ENCODE results near the gene CDK5R2.
"Not testable (repeated sequence)": the region's sequence is repeated elsewhere in the genome, so short reads cannot be mapped to it uniquely, and the experiment has no call there.

Gene CDK5R2

DNA sequence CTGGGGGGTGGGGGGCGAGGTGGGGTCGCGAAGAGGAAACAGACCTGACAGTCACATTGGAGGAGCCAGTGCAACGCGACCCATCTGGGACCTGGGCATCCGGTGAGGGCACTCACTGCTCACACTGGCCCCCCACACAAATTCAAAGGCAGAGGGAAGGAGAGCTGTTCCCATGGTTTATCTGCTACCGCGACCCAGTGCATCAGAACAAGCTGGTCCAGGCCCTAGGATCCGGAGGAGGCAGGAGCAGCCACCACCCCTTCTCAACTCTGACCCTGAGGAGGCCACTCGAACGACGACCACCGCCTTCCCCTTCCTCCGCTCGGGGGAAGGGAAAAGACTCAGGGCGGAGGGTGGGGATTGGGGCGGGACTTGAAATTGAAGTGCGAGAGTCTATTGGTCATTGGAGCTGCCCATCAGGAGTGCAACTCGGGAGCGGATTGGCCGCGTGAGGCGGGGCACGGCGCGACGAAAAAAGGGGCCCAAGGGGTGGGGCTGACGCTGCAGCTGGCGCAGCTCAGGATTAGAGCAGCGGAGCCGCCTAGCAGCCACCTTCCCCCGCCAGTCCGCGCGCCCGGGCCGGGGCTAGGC is at the start of gene CDK5R2:
TSS of gene CDK5R2 (plus strand) at position 526 of the 591 bp plus-strand sequence. CDS start 155 bp downstream, outside the sequence.
- peak within 1 kb of the TSS; percentile 27; the same call in 1 of the 2 replicates for H3K4me3 ChIP-seq (ENCODE audit: low read depth, low read length)
- TF ChIP-seq, protein P1, sequence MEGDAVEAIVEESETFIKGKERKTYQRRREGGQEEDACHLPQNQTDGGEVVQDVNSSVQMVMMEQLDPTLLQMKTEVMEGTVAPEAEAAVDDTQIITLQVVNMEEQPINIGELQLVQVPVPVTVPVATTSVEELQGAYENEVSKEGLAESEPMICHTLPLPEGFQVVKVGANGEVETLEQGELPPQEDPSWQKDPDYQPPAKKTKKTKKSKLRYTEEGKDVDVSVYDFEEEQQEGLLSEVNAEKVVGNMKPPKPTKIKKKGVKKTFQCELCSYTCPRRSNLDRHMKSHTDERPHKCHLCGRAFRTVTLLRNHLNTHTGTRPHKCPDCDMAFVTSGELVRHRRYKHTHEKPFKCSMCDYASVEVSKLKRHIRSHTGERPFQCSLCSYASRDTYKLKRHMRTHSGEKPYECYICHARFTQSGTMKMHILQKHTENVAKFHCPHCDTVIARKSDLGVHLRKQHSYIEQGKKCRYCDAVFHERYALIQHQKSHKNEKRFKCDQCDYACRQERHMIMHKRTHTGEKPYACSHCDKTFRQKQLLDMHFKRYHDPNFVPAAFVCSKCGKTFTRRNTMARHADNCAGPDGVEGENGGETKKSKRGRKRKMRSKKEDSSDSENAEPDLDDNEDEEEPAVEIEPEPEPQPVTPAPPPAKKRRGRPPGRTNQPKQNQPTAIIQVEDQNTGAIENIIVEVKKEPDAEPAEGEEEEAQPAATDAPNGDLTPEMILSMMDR (IDR thresholded peaks at IDR 0.05; ENCODE audit: low read depth, low read length): no peak

GRCh38 chr2:218910741-218911140 is 48.7 kb upstream of the CDK5R2 start:
- no peak overlapping the region for H3K4me3 ChIP-seq (ENCODE audit: low read depth, low read length)
- TF ChIP-seq, protein P1 (IDR thresholded peaks at IDR 0.05; ENCODE audit: low read depth, low read length): no peak

- no peak overlapping the region for H3K4me3 ChIP-seq (ENCODE audit: low read depth, low read length)
- TF ChIP-seq, protein P1 (IDR thresholded peaks at IDR 0.05; ENCODE audit: low read depth, low read length): no peak
These were observed 39.0 kb upstream of the CDK5R2 start for GRCh38 chr2:218920504-218920903.

DNA sequence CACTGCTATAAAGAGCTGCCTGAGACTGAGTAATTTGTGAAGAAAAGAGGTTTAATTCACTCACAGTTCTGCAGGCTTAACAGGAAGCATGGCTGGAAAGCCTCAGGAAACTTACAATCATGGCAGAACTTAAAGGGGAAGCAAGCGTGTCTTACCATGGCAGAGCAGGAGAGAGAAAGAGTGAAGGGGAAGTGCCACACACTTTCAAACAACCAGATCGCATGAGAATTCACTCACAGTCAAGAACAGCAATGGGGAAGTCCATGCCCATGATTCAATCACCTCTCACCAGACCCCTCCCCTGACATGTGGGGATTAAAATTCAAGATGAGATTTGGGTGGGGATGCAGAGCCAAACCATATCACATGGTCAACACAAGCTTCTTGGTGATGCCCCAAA is 34.7 kb upstream of the CDK5R2 start:
- H3K4me3 ChIP-seq (ENCODE audit: low read depth, low read length): no peak overlapping the region
- TF ChIP-seq, protein P1 (IDR thresholded peaks at IDR 0.05; ENCODE audit: low read depth, low read length): no peak

GRCh38 chr2:218925434-218925833 is 34.0 kb upstream of the CDK5R2 start:
- TF ChIP-seq, protein P1 (IDR thresholded peaks at IDR 0.05; ENCODE audit: low read depth, low read length): no peak

GRCh38 chr2:218927422-218927821 is 32.0 kb upstream of the CDK5R2 start:
- no peak overlapping the region for H3K4me3 ChIP-seq (ENCODE audit: low read depth, low read length)
- TF ChIP-seq, protein P1 (IDR thresholded peaks at IDR 0.05; ENCODE audit: low read depth, low read length): no peak

More at GRCh38 chr2:218925434-218925833, 34.0 kb upstream of the CDK5R2 start:
- H3K4me3 ChIP-seq (ENCODE audit: low read depth, low read length): no peak overlapping the region

- H3K4me3 ChIP-seq (ENCODE audit: low read depth, low read length): no peak overlapping the region
- TF ChIP-seq, protein P1 (IDR thresholded peaks at IDR 0.05; ENCODE audit: low read depth, low read length): no peak
These were observed 31.6 kb upstream of the CDK5R2 start for GRCh38 chr2:218927876-218928275.

- not testable (repeated sequence) for H3K4me3 ChIP-seq (ENCODE audit: low read depth, low read length)
These were observed 29.0 kb upstream of the CDK5R2 start for GRCh38 chr2:218930488-218930887.

- not testable (repeated sequence) for H3K4me3 ChIP-seq (ENCODE audit: low read depth, low read length)
These were observed 27.7 kb upstream of the CDK5R2 start for GRCh38 chr2:218931751-218932150.

Measured in WI38 (cell line).